HG03469 (cell line): ENCODE results near the gene SCMH1.

ENCODE experiments used
- ATAC-seq: cut with Tn5 transposase; IDR thresholded peaks from one replicate; pipeline ENCODE4 v1.9.1; 2021; ENCODE audit warnings: mild to moderate bottlenecking, moderate library complexity, moderate number of reproducible peaks; ENCODE audit not compliant: unreplicated experiment

SCMH1 gene

GRCh38 chr1:41241749-41242341, at the start of gene SCMH1:
SCMH1 (minus strand) TSS chr1:41242306; CDS start chr1:41186133, 56,173 bp downstream.
- no peak for ATAC-seq

- no peak for ATAC-seq
Observed at GRCh38 chr1:41291195-41291594, 49.1 kb upstream of the SCMH1 start.

- no peak for ATAC-seq
Observed at GRCh38 chr1:41289196-41289595, 47.1 kb upstream of the SCMH1 start.

GRCh38 chr1:41286992-41287391, 44.9 kb upstream of the SCMH1 start:
- no peak for ATAC-seq

- no peak for ATAC-seq
Observed at GRCh38 chr1:41286486-41286885, 44.4 kb upstream of the SCMH1 start.

GRCh38 chr1:41285818-41286217, 43.7 kb upstream of the SCMH1 start:
- no peak for ATAC-seq

GRCh38 chr1:41284121-41284520, 42.0 kb upstream of the SCMH1 start:
- ATAC-seq: no peak

- ATAC-seq: no peak
Observed at GRCh38 chr1:41282679-41283317, 40.7 kb upstream of the SCMH1 start.

GRCh38 chr1:41281334-41281733, 39.2 kb upstream of the SCMH1 start:
- ATAC-seq: no peak

GRCh38 chr1:41280202-41281032, 38.3 kb upstream of the SCMH1 start:
- no peak for ATAC-seq

GRCh38 chr1:41278076-41278475, 36.0 kb upstream of the SCMH1 start:
- ATAC-seq: no peak

- no peak for ATAC-seq
Observed at GRCh38 chr1:41277371-41277975, 35.4 kb upstream of the SCMH1 start.

GRCh38 chr1:41275831-41276230, 33.7 kb upstream of the SCMH1 start:
- ATAC-seq: no peak

GRCh38 chr1:41274752-41275545, 32.8 kb upstream of the SCMH1 start:
- no peak for ATAC-seq

- no peak for ATAC-seq
Observed at GRCh38 chr1:41272601-41273000, 30.5 kb upstream of the SCMH1 start.

- ATAC-seq: no peak
Observed at GRCh38 chr1:41268154-41268770, 26.2 kb upstream of the SCMH1 start.

GRCh38 chr1:41261926-41262618, 20.0 kb upstream of the SCMH1 start:
- ATAC-seq: no peak

GRCh38 chr1:41260768-41261167, 18.7 kb upstream of the SCMH1 start:
- ATAC-seq: no peak

- no peak for ATAC-seq
Observed at GRCh38 chr1:41259221-41259620, 17.1 kb upstream of the SCMH1 start.

GRCh38 chr1:41255978-41256377, 13.9 kb upstream of the SCMH1 start:
- ATAC-seq: no peak
